Measurements from ENCODE around the gene PTPRN2. TPM values are rescaled to one million over a fixed set of nuclear protein-coding genes. Genes with fewer than 3 reads are reported as not detected.

The PTPRN2 gene
- total and polyA plus RNA-seq, 2 donors (not counting 3 experiments of a cell fraction or from before 2014, with no cell fraction given): 0.62 to 0.88 TPM

- Histone ChIP-seq H3K27ac (ENCODE audit: insufficient read depth, low read depth, low read length) (no peak overlapping the region), H3K9me3 (replicated peaks; ENCODE audit: control insufficient read depth, insufficient read depth, low read length) (no peaks in the 10 kb centered on the region)
These were observed 914.0 kb downstream of the PTPRN2 start for GRCh38 chr7:157673573-157673972.

GRCh38 chr7:157671358-157672255 is 916.0 kb downstream of the PTPRN2 start:
- no peaks in the 10 kb centered on the region for H3K9me3 ChIP-seq (replicated peaks; ENCODE audit: control insufficient read depth, insufficient read depth, low read length)
- no peak for TF ChIP-seq MYC (IDR thresholded peaks at IDR 0.05; ENCODE audit: low read depth, low read length)
- no peak for TF ChIP-seq GATA2 (IDR thresholded peaks at IDR 0.05; ENCODE audit: insufficient read depth, insufficient read length, low read depth, low read length)
- no peak for TF ChIP-seq POLR2A (IDR thresholded peaks at IDR 0.05; ENCODE audit: low read depth, low read length)
- TF ChIP-seq POLR2AphosphoS5 (IDR thresholded peaks at IDR 0.05; ENCODE audit: insufficient read depth, low read depth, low read length): no peak
- no peak for TF ChIP-seq MAX (IDR thresholded peaks at IDR 0.05; ENCODE audit: insufficient read depth, insufficient read length)
- no peak for TF ChIP-seq JUN (IDR thresholded peaks at IDR 0.05; ENCODE audit: borderline replicate concordance, insufficient read depth, insufficient read length, low read depth)
- TF ChIP-seq EZH2 (IDR thresholded peaks at IDR 0.05; ENCODE audit: borderline replicate concordance, low read depth, low read length, severe bottlenecking): no peak
- no peak for TF ChIP-seq CTCF (IDR thresholded peaks at IDR 0.05; ENCODE audit: extremely low read depth in 1 of 2, insufficient read depth in 1 of 2, low read depth in 1 of 2, low read length in 2 of 2)
- no peak for TF ChIP-seq FOS (IDR thresholded peaks at IDR 0.05; ENCODE audit: borderline replicate concordance, insufficient read depth, low read length)
- no peaks in the 10 kb centered on the region for H3K36me3 ChIP-seq (ENCODE audit: control insufficient read depth in 2 of 2, extremely low read depth in 1 of 2, insufficient read depth in 2 of 2, low read length in 2 of 2)
- no peak for DNase-seq (ENCODE audit: low read depth, low spot score)
- H3K4me2 ChIP-seq (ENCODE audit: insufficient read depth, low read length): no peak overlapping the region
- no TSS peak for BruUV-seq (replicated peaks)
- no peak overlapping the region for H3K4me3 ChIP-seq (replicated peaks in 1 of 3; ENCODE audit: insufficient read depth in 1 of 3, low read depth in 1 of 3, low read length in 3 of 3)
- no peak overlapping the region for H3K9ac ChIP-seq (replicated peaks; ENCODE audit: extremely low read depth, insufficient read depth, low read length)
- no peaks in the 10 kb centered on the region for H3K27me3 ChIP-seq (ENCODE audit: control insufficient read depth in 2 of 2, insufficient read depth in 2 of 2, low read length in 2 of 2)
- no peaks in the 10 kb centered on the region for H3K9me1 ChIP-seq (replicated peaks; ENCODE audit: control insufficient read depth, extremely low read depth, insufficient read depth, low read length)
- no peak overlapping the region for H3K27ac ChIP-seq (ENCODE audit: insufficient read depth, low read depth, low read length)
- POLR2A ChIA-PET: no interaction called here
- no peaks in the 10 kb centered on the region for H3K79me2 ChIP-seq (ENCODE audit: control insufficient read depth, insufficient read depth, low read length)
- dilution Hi-C loops (cut with MboI; ENCODE audit: extremely low pct_ligation_motif_present, low sequenced_read_pairs): no loop called here
- CTCF ChIA-PET: no interaction called here
- H3K4me1 ChIP-seq (ENCODE audit: control insufficient read depth, extremely low read depth, insufficient read depth, low read length): no peaks in the 10 kb centered on the region
- H2AFZ ChIP-seq (ENCODE audit: low read depth, low read length): no peak overlapping the region
- H4K20me1 ChIP-seq (replicated peaks; ENCODE audit: control insufficient read depth, extremely low read depth, insufficient read depth, low read length): no peaks in the 10 kb centered on the region
- intact Hi-C loops (cut with micrococcal nuclease): no loop called here
- no peak for FAIRE-seq

More at GRCh38 chr7:157673573-157673972, 914.0 kb downstream of the PTPRN2 start:
- DNase-seq (ENCODE audit: low read depth, low spot score) (no peak), FAIRE-seq (no peak)
- no peak overlapping the region for H3K4me2 ChIP-seq (ENCODE audit: insufficient read depth, low read length)
- no peaks in the 10 kb centered on the region for H3K9me1 ChIP-seq (replicated peaks; ENCODE audit: control insufficient read depth, extremely low read depth, insufficient read depth, low read length)
- no peak overlapping the region for H3K9ac ChIP-seq (replicated peaks; ENCODE audit: extremely low read depth, insufficient read depth, low read length)
- no peaks in the 10 kb centered on the region for H3K79me2 ChIP-seq (ENCODE audit: control insufficient read depth, insufficient read depth, low read length)
- intact Hi-C loops (cut with micrococcal nuclease) (no loop called here), dilution Hi-C loops (cut with MboI; ENCODE audit: extremely low pct_ligation_motif_present, low sequenced_read_pairs) (no loop called here)
- no peak for TF ChIP-seq POLR2A (IDR thresholded peaks at IDR 0.05; ENCODE audit: low read depth, low read length)
- no peak for TF ChIP-seq POLR2AphosphoS5 (IDR thresholded peaks at IDR 0.05; ENCODE audit: insufficient read depth, low read depth, low read length)
- CTCF ChIA-PET: no interaction called here
- no peaks in the 10 kb centered on the region for H4K20me1 ChIP-seq (replicated peaks; ENCODE audit: control insufficient read depth, extremely low read depth, insufficient read depth, low read length)
- no peaks in the 10 kb centered on the region for H3K4me1 ChIP-seq (ENCODE audit: control insufficient read depth, extremely low read depth, insufficient read depth, low read length)
- POLR2A ChIA-PET: no interaction called here
- H3K4me3 ChIP-seq (replicated peaks in 1 of 3; ENCODE audit: insufficient read depth in 1 of 3, low read depth in 1 of 3, low read length in 3 of 3): no peak overlapping the region
- H3K27me3 ChIP-seq (ENCODE audit: control insufficient read depth in 2 of 2, insufficient read depth in 2 of 2, low read length in 2 of 2): no peaks in the 10 kb centered on the region
- H3K36me3 ChIP-seq (ENCODE audit: control insufficient read depth in 2 of 2, extremely low read depth in 1 of 2, insufficient read depth in 2 of 2, low read length in 2 of 2): no peaks in the 10 kb centered on the region
- H2AFZ ChIP-seq (ENCODE audit: low read depth, low read length): no peak overlapping the region
- no TSS peak for BruUV-seq (replicated peaks)

All from endothelial cell of umbilical vein (primary cell).